GM08714 (cell line): ENCODE data around the gene DENND5A.

Experiments used
- H3K4me3 ChIP-seq: fragments of 200-500 bp; sonication (Bioruptor generic); 2 replicates; pipeline ENCODE4 v1.5.1; 2014; ENCODE audit warnings: mild to moderate bottlenecking, low read length, inconsistent platforms
- ZNF274 ChIP-seq: IDR thresholded peaks from 2 replicates; pipeline ENCODE4 v1.6.1; 2012; ENCODE audit warnings: mild to moderate bottlenecking, low read depth, low read length

DENND5A gene

GRCh38 chr11:9150501-9150900 lies 114.6 kb downstream of the DENND5A start:
- H3K4me3 ChIP-seq, result no peak overlapping the region
- TF ChIP-seq ZNF274, result no peak

GRCh38 chr11:9148727-9149126 lies 116.4 kb downstream of the DENND5A start:
- H3K4me3 ChIP-seq, result no peak overlapping the region
- no peak for TF ChIP-seq ZNF274

- no peak overlapping the region for H3K4me3 ChIP-seq
- no peak for TF ChIP-seq ZNF274
Measured at GRCh38 chr11:9148035-9148434, 117.1 kb downstream of the DENND5A start.

- no peak for TF ChIP-seq ZNF274
- no peak overlapping the region for H3K4me3 ChIP-seq
Measured at GRCh38 chr11:9146477-9146876, 118.7 kb downstream of the DENND5A start.

- no peak for TF ChIP-seq ZNF274
- H3K4me3 ChIP-seq, result no peak overlapping the region
Measured at GRCh38 chr11:9145283-9145682, 119.9 kb downstream of the DENND5A start.

- no peak overlapping the region for H3K4me3 ChIP-seq
- TF ChIP-seq ZNF274, result no peak
Measured at GRCh38 chr11:9144828-9145227, 120.3 kb downstream of the DENND5A start.

GRCh38 chr11:9143721-9144120 lies 121.4 kb downstream of the DENND5A start:
- H3K4me3 ChIP-seq, result no peak overlapping the region
- TF ChIP-seq ZNF274, result no peak

GRCh38 chr11:9142732-9143131 lies 122.4 kb downstream of the DENND5A start:
- TF ChIP-seq ZNF274, result no peak

GRCh38 chr11:9141186-9141585 lies 124.0 kb downstream of the DENND5A start:
- no peak overlapping the region for H3K4me3 ChIP-seq
- no peak for TF ChIP-seq ZNF274

More at GRCh38 chr11:9142732-9143131, 122.4 kb downstream of the DENND5A start:
- no peak overlapping the region for H3K4me3 ChIP-seq

- TF ChIP-seq ZNF274, result no peak
Measured at GRCh38 chr11:9139628-9140357, 125.4 kb downstream of the DENND5A start.

GRCh38 chr11:9138612-9139579 lies 126.3 kb downstream of the DENND5A start:
- H3K4me3 ChIP-seq, result no peak overlapping the region
- TF ChIP-seq ZNF274, result no peak

More at GRCh38 chr11:9139628-9140357, 125.4 kb downstream of the DENND5A start:
- no peak overlapping the region for H3K4me3 ChIP-seq

GRCh38 chr11:9138133-9138453 lies 127.1 kb downstream of the DENND5A start:
- no peak for TF ChIP-seq ZNF274
- no peak overlapping the region for H3K4me3 ChIP-seq

- TF ChIP-seq ZNF274, result no peak
- H3K4me3 ChIP-seq, result no peak overlapping the region
Measured at GRCh38 chr11:9137293-9138132, 127.6 kb downstream of the DENND5A start.

GRCh38 chr11:9136741-9137140 lies 128.4 kb downstream of the DENND5A start:
- no peak for TF ChIP-seq ZNF274
- no peak overlapping the region for H3K4me3 ChIP-seq

GRCh38 chr11:9133956-9134355 lies 131.2 kb downstream of the DENND5A start:
- H3K4me3 ChIP-seq, result no peak overlapping the region
- TF ChIP-seq ZNF274, result no peak
